Measurements from ENCODE around the gene CEP112. TPM values are rescaled to one million over a fixed set of nuclear protein-coding genes. Genes with fewer than 3 reads are reported as not detected.

CEP112 gene
- total and polyA plus RNA-seq, 2 experiments from 2014 or later = 4.0 to 4.3 TPM

DNA sequence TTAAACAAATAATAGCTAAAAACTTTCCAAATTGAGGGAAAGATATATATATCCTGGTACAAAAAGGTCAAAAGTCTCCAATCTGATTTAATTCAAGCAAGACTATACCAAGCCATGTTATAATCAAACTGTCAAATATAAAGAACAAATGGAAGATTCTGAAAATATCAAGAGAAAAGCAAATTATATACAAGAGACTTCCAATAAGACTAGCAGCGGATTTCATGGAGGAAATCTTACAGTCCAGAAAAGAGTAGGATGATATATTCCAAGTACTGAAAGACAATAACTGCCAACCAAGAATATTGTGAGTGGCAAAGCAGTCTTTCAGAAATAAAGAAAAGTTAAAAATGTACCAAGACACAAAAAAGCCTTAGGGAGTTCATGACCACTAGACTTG, 102.2 kb downstream of the CEP112 start:
- Histone ChIP-seq H3K27me3 (ENCODE audit: insufficient read depth) (no peaks in the 10 kb centered on the region), H3K36me3 (ENCODE audit: insufficient read depth) (no peaks in the 10 kb centered on the region), H3F3A (replicated peaks; ENCODE audit: low read depth) (no peaks in the 10 kb centered on the region), H3K9me2 (ENCODE audit: insufficient read depth) (no peaks in the 10 kb centered on the region; the same call in 1 of the 2 replicates), H3K79me2 (replicated peaks; ENCODE audit: insufficient read depth) (no peaks in the 10 kb centered on the region), H3K4me2 (no peak overlapping the region), H3K4me1 (ENCODE audit: insufficient read depth) (no peaks in the 10 kb centered on the region), H2AFZ (no peak overlapping the region), H3K4me3 (no peak overlapping the region), H4K20me1 (replicated peaks; ENCODE audit: insufficient read depth) (no peaks in the 10 kb centered on the region), H3K27ac (ENCODE audit: low read depth) (no peak overlapping the region)
- Mint-ChIP-seq H3K4me3 (no peak overlapping the region), H3K4me1 (peaks cover 2% of the 10 kb centered on the region; the same call in 1 of the 3 replicates), H3K36me3 (ENCODE audit: low read depth) (peaks cover 10% of the 10 kb centered on the region), H3K27ac (no peak overlapping the region), H3K9me3 (peaks cover 19% of the 10 kb centered on the region), H3K27me3 (ENCODE audit: insufficient read depth, low read depth, poor library complexity) (peaks cover 2% of the 10 kb centered on the region)
- TF ChIP-seq EZH2phosphoT487 (IDR thresholded peaks at IDR 0.05; ENCODE audit: unreplicated experiment) = no peak
- no peak for TF ChIP-seq ZNF114 (CRISPR knock-in tag; IDR thresholded peaks at IDR 0.05)
- TF ChIP-seq JUNB (IDR thresholded peaks at IDR 0.05; ENCODE audit: unreplicated experiment) = no peak
- no peak for TF ChIP-seq POLR2AphosphoS5 (IDR thresholded peaks at IDR 0.05; ENCODE audit: low read depth)
- no peak for TF ChIP-seq NANOG (IDR thresholded peaks at IDR 0.05; ENCODE audit: borderline replicate concordance)
- TF ChIP-seq EZH2 (IDR thresholded peaks at IDR 0.05; ENCODE audit: low read depth, unreplicated experiment) = no peak
- TF ChIP-seq, protein P1, sequence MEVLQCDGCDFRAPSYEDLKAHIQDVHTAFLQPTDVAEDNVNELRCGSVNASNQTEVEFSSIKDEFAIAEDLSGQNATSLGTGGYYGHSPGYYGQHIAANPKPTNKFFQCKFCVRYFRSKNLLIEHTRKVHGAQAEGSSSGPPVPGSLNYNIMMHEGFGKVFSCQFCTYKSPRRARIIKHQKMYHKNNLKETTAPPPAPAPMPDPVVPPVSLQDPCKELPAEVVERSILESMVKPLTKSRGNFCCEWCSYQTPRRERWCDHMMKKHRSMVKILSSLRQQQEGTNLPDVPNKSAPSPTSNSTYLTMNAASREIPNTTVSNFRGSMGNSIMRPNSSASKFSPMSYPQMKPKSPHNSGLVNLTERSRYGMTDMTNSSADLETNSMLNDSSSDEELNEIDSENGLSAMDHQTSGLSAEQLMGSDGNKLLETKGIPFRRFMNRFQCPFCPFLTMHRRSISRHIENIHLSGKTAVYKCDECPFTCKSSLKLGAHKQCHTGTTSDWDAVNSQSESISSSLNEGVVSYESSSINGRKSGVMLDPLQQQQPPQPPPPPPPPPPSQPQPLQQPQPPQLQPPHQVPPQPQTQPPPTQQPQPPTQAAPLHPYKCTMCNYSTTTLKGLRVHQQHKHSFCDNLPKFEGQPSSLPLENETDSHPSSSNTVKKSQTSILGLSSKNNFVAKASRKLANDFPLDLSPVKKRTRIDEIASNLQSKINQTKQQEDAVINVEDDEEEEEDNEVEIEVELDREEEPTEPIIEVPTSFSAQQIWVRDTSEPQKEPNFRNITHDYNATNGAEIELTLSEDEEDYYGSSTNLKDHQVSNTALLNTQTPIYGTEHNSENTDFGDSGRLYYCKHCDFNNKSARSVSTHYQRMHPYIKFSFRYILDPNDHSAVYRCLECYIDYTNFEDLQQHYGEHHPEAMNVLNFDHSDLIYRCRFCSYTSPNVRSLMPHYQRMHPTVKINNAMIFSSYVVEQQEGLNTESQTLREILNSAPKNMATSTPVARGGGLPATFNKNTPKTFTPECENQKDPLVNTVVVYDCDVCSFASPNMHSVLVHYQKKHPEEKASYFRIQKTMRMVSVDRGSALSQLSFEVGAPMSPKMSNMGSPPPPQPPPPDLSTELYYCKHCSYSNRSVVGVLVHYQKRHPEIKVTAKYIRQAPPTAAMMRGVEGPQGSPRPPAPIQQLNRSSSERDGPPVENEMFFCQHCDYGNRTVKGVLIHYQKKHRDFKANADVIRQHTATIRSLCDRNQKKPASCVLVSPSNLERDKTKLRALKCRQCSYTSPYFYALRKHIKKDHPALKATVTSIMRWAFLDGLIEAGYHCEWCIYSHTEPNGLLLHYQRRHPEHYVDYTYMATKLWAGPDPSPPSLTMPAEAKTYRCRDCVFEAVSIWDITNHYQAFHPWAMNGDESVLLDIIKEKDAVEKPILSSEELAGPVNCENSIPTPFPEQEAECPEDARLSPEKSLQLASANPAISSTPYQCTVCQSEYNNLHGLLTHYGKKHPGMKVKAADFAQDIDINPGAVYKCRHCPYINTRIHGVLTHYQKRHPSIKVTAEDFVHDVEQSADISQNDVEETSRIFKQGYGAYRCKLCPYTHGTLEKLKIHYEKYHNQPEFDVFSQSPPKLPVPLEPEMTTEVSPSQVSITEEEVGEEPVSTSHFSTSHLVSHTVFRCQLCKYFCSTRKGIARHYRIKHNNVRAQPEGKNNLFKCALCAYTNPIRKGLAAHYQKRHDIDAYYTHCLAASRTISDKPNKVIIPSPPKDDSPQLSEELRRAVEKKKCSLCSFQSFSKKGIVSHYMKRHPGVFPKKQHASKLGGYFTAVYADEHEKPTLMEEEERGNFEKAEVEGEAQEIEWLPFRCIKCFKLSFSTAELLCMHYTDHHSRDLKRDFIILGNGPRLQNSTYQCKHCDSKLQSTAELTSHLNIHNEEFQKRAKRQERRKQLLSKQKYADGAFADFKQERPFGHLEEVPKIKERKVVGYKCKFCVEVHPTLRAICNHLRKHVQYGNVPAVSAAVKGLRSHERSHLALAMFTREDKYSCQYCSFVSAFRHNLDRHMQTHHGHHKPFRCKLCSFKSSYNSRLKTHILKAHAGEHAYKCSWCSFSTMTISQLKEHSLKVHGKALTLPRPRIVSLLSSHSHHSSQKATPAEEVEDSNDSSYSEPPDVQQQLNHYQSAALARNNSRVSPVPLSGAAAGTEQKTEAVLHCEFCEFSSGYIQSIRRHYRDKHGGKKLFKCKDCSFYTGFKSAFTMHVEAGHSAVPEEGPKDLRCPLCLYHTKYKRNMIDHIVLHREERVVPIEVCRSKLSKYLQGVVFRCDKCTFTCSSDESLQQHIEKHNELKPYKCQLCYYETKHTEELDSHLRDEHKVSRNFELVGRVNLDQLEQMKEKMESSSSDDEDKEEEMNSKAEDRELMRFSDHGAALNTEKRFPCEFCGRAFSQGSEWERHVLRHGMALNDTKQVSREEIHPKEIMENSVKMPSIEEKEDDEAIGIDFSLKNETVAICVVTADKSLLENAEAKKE (CRISPR knock-in tag; IDR thresholded peaks at IDR 0.05) = no peak
- no peak for TF ChIP-seq ZNF331 (CRISPR knock-in tag; IDR thresholded peaks at IDR 0.05; ENCODE audit: low read depth)
- TF ChIP-seq, protein P2, sequence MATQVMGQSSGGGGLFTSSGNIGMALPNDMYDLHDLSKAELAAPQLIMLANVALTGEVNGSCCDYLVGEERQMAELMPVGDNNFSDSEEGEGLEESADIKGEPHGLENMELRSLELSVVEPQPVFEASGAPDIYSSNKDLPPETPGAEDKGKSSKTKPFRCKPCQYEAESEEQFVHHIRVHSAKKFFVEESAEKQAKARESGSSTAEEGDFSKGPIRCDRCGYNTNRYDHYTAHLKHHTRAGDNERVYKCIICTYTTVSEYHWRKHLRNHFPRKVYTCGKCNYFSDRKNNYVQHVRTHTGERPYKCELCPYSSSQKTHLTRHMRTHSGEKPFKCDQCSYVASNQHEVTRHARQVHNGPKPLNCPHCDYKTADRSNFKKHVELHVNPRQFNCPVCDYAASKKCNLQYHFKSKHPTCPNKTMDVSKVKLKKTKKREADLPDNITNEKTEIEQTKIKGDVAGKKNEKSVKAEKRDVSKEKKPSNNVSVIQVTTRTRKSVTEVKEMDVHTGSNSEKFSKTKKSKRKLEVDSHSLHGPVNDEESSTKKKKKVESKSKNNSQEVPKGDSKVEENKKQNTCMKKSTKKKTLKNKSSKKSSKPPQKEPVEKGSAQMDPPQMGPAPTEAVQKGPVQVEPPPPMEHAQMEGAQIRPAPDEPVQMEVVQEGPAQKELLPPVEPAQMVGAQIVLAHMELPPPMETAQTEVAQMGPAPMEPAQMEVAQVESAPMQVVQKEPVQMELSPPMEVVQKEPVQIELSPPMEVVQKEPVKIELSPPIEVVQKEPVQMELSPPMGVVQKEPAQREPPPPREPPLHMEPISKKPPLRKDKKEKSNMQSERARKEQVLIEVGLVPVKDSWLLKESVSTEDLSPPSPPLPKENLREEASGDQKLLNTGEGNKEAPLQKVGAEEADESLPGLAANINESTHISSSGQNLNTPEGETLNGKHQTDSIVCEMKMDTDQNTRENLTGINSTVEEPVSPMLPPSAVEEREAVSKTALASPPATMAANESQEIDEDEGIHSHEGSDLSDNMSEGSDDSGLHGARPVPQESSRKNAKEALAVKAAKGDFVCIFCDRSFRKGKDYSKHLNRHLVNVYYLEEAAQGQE (IDR thresholded peaks at IDR 0.05; ENCODE audit: unreplicated experiment) = no peak
- no peak for TF ChIP-seq CREB1 (CRISPR knock-in tag; IDR thresholded peaks at IDR 0.05; ENCODE audit: low read depth)
- TF ChIP-seq, protein P3, sequence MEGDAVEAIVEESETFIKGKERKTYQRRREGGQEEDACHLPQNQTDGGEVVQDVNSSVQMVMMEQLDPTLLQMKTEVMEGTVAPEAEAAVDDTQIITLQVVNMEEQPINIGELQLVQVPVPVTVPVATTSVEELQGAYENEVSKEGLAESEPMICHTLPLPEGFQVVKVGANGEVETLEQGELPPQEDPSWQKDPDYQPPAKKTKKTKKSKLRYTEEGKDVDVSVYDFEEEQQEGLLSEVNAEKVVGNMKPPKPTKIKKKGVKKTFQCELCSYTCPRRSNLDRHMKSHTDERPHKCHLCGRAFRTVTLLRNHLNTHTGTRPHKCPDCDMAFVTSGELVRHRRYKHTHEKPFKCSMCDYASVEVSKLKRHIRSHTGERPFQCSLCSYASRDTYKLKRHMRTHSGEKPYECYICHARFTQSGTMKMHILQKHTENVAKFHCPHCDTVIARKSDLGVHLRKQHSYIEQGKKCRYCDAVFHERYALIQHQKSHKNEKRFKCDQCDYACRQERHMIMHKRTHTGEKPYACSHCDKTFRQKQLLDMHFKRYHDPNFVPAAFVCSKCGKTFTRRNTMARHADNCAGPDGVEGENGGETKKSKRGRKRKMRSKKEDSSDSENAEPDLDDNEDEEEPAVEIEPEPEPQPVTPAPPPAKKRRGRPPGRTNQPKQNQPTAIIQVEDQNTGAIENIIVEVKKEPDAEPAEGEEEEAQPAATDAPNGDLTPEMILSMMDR (conservative IDR thresholded peaks at IDR 0.05; ENCODE audit: low read depth in 2 of 2) = no peak
- TF ChIP-seq STAT1 (IDR thresholded peaks at IDR 0.05; ENCODE audit: unreplicated experiment) = no peak
- TF ChIP-seq, protein P4, sequence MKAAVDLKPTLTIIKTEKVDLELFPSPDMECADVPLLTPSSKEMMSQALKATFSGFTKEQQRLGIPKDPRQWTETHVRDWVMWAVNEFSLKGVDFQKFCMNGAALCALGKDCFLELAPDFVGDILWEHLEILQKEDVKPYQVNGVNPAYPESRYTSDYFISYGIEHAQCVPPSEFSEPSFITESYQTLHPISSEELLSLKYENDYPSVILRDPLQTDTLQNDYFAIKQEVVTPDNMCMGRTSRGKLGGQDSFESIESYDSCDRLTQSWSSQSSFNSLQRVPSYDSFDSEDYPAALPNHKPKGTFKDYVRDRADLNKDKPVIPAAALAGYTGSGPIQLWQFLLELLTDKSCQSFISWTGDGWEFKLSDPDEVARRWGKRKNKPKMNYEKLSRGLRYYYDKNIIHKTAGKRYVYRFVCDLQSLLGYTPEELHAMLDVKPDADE (IDR thresholded peaks at IDR 0.05) = no peak
- ATAC-seq (no peak), DNase-seq (ENCODE audit: low spot score) (no peak)
